ENCODE measurements around the gene ACOX1.

Gene ACOX1

GRCh38 chr17:75898065-75898464, 80.9 kb downstream of the ACOX1 start:
- TF ChIP-seq CTCF (conservative IDR thresholded peaks at IDR 0.05; ENCODE audit: low read length) (no peak), EZH2phosphoT487 (IDR thresholded peaks at IDR 0.05; ENCODE audit: borderline replicate concordance) (no peak)
- Histone ChIP-seq H3K4me1 (ENCODE audit: insufficient read depth, low read length, poor library complexity, severe bottlenecking) (peaks cover 29% of the 10 kb centered on the region), H4K20me1 (ENCODE audit: insufficient read depth, low read length, poor library complexity, severe bottlenecking) (no peaks in the 10 kb centered on the region), H3K9me2 (replicated peaks; ENCODE audit: low read depth, low read length) (no peaks in the 10 kb centered on the region), H3F3A (ENCODE audit: low read depth) (peaks cover 5% of the 10 kb centered on the region), H3K4me2 (ENCODE audit: low read depth, low read length, poor library complexity, severe bottlenecking) (no peak overlapping the region), H3K27me3 (ENCODE audit: insufficient read depth, low read length, poor library complexity, severe bottlenecking) (no peaks in the 10 kb centered on the region), H2AFZ (ENCODE audit: low read length) (no peak overlapping the region), H3K9me3 (ENCODE audit: insufficient read depth, low read depth, low read length) (no peaks in the 10 kb centered on the region), H3K36me3 (ENCODE audit: insufficient read depth, low read length) (peaks cover 28% of the 10 kb centered on the region; the same call in 1 of the 2 replicates), H3K79me2 (ENCODE audit: insufficient read depth, low read length) (peaks cover 46% of the 10 kb centered on the region), H3K9ac (ENCODE audit: low read depth, low read length, poor library complexity, severe bottlenecking) (no peak overlapping the region), H3K4me3 (ENCODE audit: low read length, poor library complexity, severe bottlenecking) (no peak overlapping the region)

DNA sequence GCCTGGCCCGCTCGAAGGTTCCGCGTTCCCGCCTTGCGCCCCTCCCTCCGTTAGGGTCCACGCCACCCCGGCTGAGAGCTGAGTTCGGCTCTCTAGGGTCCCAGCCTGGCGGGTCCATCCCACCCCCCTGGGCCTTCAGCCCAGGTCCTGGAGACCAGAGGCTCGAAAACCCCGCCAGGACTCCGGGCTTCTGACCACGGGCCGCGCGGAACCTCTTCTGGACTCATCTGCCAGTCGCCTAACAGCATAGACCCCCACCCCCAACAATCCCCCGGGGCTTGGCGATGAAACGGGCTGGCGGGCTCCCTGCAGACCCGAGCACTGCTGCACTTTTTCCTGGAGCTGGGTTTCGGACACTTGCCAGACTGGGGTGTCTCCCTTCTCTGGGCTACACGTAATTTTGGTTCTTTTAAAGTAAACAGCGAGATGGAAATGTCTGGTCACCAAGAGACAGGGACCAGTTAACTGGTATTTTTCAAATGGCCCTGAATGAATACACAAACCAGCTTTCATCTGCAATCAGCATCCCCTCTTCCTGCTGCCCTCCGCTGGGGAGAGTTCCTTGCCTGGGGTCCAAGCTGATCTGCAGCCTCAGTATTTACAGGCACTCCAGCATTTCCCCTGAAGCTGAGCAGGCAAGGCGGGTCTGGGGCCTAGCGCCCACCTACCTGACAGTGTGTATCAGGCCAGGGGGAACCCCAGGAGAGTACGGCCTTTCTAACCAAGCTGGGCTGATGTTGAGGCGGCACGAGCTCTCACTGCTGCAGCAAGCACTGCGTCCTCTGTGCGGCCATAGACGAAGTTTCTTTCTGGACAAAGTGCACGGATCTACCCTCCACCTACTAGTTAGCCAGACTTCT, 81.6 kb downstream of the ACOX1 start:
- H3K9ac ChIP-seq (ENCODE audit: low read depth, low read length, poor library complexity, severe bottlenecking): peak overlapping the region; percentile 80
- H3K9me2 ChIP-seq (replicated peaks; ENCODE audit: low read depth, low read length): no peaks in the 10 kb centered on the region
- H3K79me2 ChIP-seq (ENCODE audit: insufficient read depth, low read length): peaks cover 41% of the 10 kb centered on the region
- no peaks in the 10 kb centered on the region for H4K20me1 ChIP-seq (ENCODE audit: insufficient read depth, low read length, poor library complexity, severe bottlenecking)
- H3F3A ChIP-seq (ENCODE audit: low read depth): peaks cover 5% of the 10 kb centered on the region
- no peak overlapping the region for H2AFZ ChIP-seq (ENCODE audit: low read length)
- H3K4me1 ChIP-seq (ENCODE audit: insufficient read depth, low read length, poor library complexity, severe bottlenecking): peaks cover 27% of the 10 kb centered on the region
- TF ChIP-seq CTCF (conservative IDR thresholded peaks at IDR 0.05; ENCODE audit: low read length): no peak
- TF ChIP-seq EZH2phosphoT487 (IDR thresholded peaks at IDR 0.05; ENCODE audit: borderline replicate concordance): no peak
- no peaks in the 10 kb centered on the region for H3K27me3 ChIP-seq (ENCODE audit: insufficient read depth, low read length, poor library complexity, severe bottlenecking)
- peak overlapping the region; percentile 96 for H3K4me2 ChIP-seq (ENCODE audit: low read depth, low read length, poor library complexity, severe bottlenecking)
- H3K36me3 ChIP-seq (ENCODE audit: insufficient read depth, low read length): peaks cover 28% of the 10 kb centered on the region; the same call in 1 of the 2 replicates
- H3K4me3 ChIP-seq (ENCODE audit: low read length, poor library complexity, severe bottlenecking): peak overlapping the region; percentile 74
- H3K9me3 ChIP-seq (ENCODE audit: insufficient read depth, low read depth, low read length): no peaks in the 10 kb centered on the region

GRCh38 chr17:75896415-75897159, 82.4 kb downstream of the ACOX1 start, which contains the start of gene TRIM65:
TRIM65 (minus strand) TSS chr17:75896951; CDS start chr17:75896937, 14 bp downstream.
- Histone ChIP-seq H3K27me3 (ENCODE audit: insufficient read depth, low read length, poor library complexity, severe bottlenecking) (no peaks in the 10 kb centered on the region), H3K4me3 (ENCODE audit: low read length, poor library complexity, severe bottlenecking) (peak within 1 kb of the TSS; percentile 74), H3F3A (ENCODE audit: low read depth) (peaks cover 5% of the 10 kb centered on the region), H3K79me2 (ENCODE audit: insufficient read depth, low read length) (peaks cover 33% of the 10 kb centered on the region), H3K9me2 (replicated peaks; ENCODE audit: low read depth, low read length) (no peaks in the 10 kb centered on the region), H2AFZ (ENCODE audit: low read length) (peak within 1 kb of the TSS; percentile 89), H4K20me1 (ENCODE audit: insufficient read depth, low read length, poor library complexity, severe bottlenecking) (no peaks in the 10 kb centered on the region), H3K9me3 (ENCODE audit: insufficient read depth, low read depth, low read length) (no peaks in the 10 kb centered on the region), H3K9ac (ENCODE audit: low read depth, low read length, poor library complexity, severe bottlenecking) (peak within 1 kb of the TSS; percentile 80), H3K4me2 (ENCODE audit: low read depth, low read length, poor library complexity, severe bottlenecking) (peak within 1 kb of the TSS; percentile 96), H3K36me3 (ENCODE audit: insufficient read depth, low read length) (peaks cover 23% of the 10 kb centered on the region; the same call in 1 of the 2 replicates), H3K4me1 (ENCODE audit: insufficient read depth, low read length, poor library complexity, severe bottlenecking) (peaks cover 27% of the 10 kb centered on the region)
- TF ChIP-seq CTCF (conservative IDR thresholded peaks at IDR 0.05; ENCODE audit: low read length) (peak; percentile 21; the same call in 1 of the 2 replicates), EZH2phosphoT487 (IDR thresholded peaks at IDR 0.05; ENCODE audit: borderline replicate concordance) (no peak)
